BJ (cell line): ENCODE data around the gene WASF3. TPM values are rescaled to one million over a fixed set of nuclear protein-coding genes. Genes with fewer than 3 reads are reported as not detected.

ENCODE experiments used
- CTCF ChIA-PET: fragments of 350-600 bp; formaldehyde crosslinking; extraction: SDS; loops from one replicate; lab custom pipeline; 2021; ENCODE audit warnings: antibody characterized with exemption, inconsistent platforms; lab: Yijun Ruan, JAX
- POLR2A ChIA-PET: fragments of 300-600 bp; sonication (Branson Sonifier 250); formaldehyde crosslinking; extraction: SDS; loops from one replicate; lab custom pipeline; 2021; ENCODE audit warnings: antibody characterized with exemption; lab: Charles Lee
- DNase-seq: peaks from one replicate; pipeline ENCODE4 v3.0.0-alpha.2; 2011; ENCODE audit warnings: low read depth
- H3K27me3 ChIP-seq: 2 replicates; pipeline ENCODE4 v1.6.0; 2011; ENCODE audit warnings: low read length; ENCODE audit not compliant: control insufficient read depth, insufficient read depth
- H3K36me3 ChIP-seq: 2 replicates; pipeline ENCODE4 v1.5.1; 2011; ENCODE audit warnings: low read length; ENCODE audit not compliant: control insufficient read depth, insufficient read depth
- H3K4me3 ChIP-seq: 2 replicates; pipeline ENCODE4 v1.5.1; 2011; ENCODE audit warnings: low read depth, mild to moderate bottlenecking, control low read depth, low read length
- CTCF ChIP-seq: IDR thresholded peaks from 2 replicates; pipeline ENCODE4 v1.5.1; 2011; ENCODE audit warnings: low read depth, mild to moderate bottlenecking, control low read depth, inconsistent platforms, low read length, moderate library complexity; ENCODE audit not compliant: insufficient read depth
- polyA plus RNA-seq: library from polyadenylated mRNA; depleted of rRNA; stranded (reverse); fragments of >200 nt; gene quantifications from 2 replicates; pipeline ENCODE4 v1.2.3, GENCODE V29; 2011

The WASF3 gene
- polyA plus RNA-seq, 1 experiment: 9.5 TPM

- DNase-seq: peak; percentile 6
- no peak for TF ChIP-seq CTCF
- Histone ChIP-seq H3K36me3 (peaks cover 21% of the 10 kb centered on the region), H3K27me3 (no peaks in the 10 kb centered on the region), H3K4me3 (no peak overlapping the region)
- CTCF ChIA-PET: interaction anchor here (0.7 to 0.8 kb wide), 2 partner anchors 19 to 496 kb away, joined by 3 read pairs; no protein-coding TSS in a partner anchor
- POLR2A ChIA-PET: no interaction called here
Observed at GRCh38 chr13:26679411-26680122, 122.1 kb downstream of the WASF3 start.

GRCh38 chr13:26680123-26680450, 122.6 kb downstream of the WASF3 start:
- TF ChIP-seq CTCF: no peak
- CTCF ChIA-PET: interaction anchor here (0.7 to 0.8 kb wide), 2 partner anchors 18 to 497 kb away, joined by 3 read pairs; no protein-coding TSS in a partner anchor
- H3K27me3 ChIP-seq: no peaks in the 10 kb centered on the region
- POLR2A ChIA-PET: no interaction called here
- H3K36me3 ChIP-seq: peaks cover 21% of the 10 kb centered on the region
- H3K4me3 ChIP-seq: no peak overlapping the region
- DNase-seq: no peak

GRCh38 chr13:26680572-26680971, 123.1 kb downstream of the WASF3 start:
- DNase-seq: no peak

GRCh38 chr13:26681036-26681435, 123.6 kb downstream of the WASF3 start:
- H3K27me3 ChIP-seq: no peaks in the 10 kb centered on the region
- DNase-seq: no peak

More at GRCh38 chr13:26680572-26680971, 123.1 kb downstream of the WASF3 start:
- H3K36me3 ChIP-seq: peaks cover 21% of the 10 kb centered on the region
- no peak overlapping the region for H3K4me3 ChIP-seq
- POLR2A ChIA-PET: no interaction called here
- no peaks in the 10 kb centered on the region for H3K27me3 ChIP-seq
- CTCF ChIA-PET: no interaction called here
- no peak for TF ChIP-seq CTCF

GRCh38 chr13:26682606-26683005, 125.1 kb downstream of the WASF3 start:
- POLR2A ChIA-PET: no interaction called here

More at GRCh38 chr13:26681036-26681435, 123.6 kb downstream of the WASF3 start:
- Histone ChIP-seq H3K36me3 (peaks cover 21% of the 10 kb centered on the region), H3K4me3 (no peak overlapping the region)
- no peak for TF ChIP-seq CTCF
- POLR2A ChIA-PET: no interaction called here
- CTCF ChIA-PET: interaction anchor here (1.9 kb wide), 1 partner anchor 496 kb away, joined by 6 read pairs; no protein-coding TSS in a partner anchor

More at GRCh38 chr13:26682606-26683005, 125.1 kb downstream of the WASF3 start:
- Histone ChIP-seq H3K27me3 (no peaks in the 10 kb centered on the region), H3K36me3 (peaks cover 25% of the 10 kb centered on the region), H3K4me3 (no peak overlapping the region)
- CTCF ChIA-PET: interaction anchor here (1.9 to 3.4 kb wide), 2 partner anchors 14 to 498 kb away, joined by 6 to 9 read pairs; no protein-coding TSS in a partner anchor
- DNase-seq: no peak
- TF ChIP-seq CTCF: no peak
